Fibroblast of villous mesenchyme (primary cell): ENCODE results near the gene PTPN5. TPM values are rescaled to one million over a fixed set of nuclear protein-coding genes. Genes with fewer than 3 reads are reported as not detected.

Source experiments
- DNase-seq: peaks from one replicate; pipeline ENCODE4 v3.0.0-alpha.2; 2010; ENCODE audit warnings: low read depth
- H3K4me3 ChIP-seq: 2 replicates; pipeline ENCODE4 v1.5.1; 2011; ENCODE audit warnings: low read depth, mild to moderate bottlenecking, low read length
- total RNA-seq: library from RNA; depleted of rRNA; stranded (reverse); fragments of >200 nt; gene quantifications from 2 replicates; pipeline ENCODE4 v1.2.3, GENCODE V29; 2012
- TF ChIP-seq, protein P1 (sequence below): IDR thresholded peaks from 2 replicates; pipeline ENCODE4 v1.5.1; 2012; ENCODE audit warnings: low read depth, mild to moderate bottlenecking, low read length; ENCODE audit not compliant: insufficient read depth

Gene PTPN5
- total RNA-seq, 1 donor: not detected

DNA sequence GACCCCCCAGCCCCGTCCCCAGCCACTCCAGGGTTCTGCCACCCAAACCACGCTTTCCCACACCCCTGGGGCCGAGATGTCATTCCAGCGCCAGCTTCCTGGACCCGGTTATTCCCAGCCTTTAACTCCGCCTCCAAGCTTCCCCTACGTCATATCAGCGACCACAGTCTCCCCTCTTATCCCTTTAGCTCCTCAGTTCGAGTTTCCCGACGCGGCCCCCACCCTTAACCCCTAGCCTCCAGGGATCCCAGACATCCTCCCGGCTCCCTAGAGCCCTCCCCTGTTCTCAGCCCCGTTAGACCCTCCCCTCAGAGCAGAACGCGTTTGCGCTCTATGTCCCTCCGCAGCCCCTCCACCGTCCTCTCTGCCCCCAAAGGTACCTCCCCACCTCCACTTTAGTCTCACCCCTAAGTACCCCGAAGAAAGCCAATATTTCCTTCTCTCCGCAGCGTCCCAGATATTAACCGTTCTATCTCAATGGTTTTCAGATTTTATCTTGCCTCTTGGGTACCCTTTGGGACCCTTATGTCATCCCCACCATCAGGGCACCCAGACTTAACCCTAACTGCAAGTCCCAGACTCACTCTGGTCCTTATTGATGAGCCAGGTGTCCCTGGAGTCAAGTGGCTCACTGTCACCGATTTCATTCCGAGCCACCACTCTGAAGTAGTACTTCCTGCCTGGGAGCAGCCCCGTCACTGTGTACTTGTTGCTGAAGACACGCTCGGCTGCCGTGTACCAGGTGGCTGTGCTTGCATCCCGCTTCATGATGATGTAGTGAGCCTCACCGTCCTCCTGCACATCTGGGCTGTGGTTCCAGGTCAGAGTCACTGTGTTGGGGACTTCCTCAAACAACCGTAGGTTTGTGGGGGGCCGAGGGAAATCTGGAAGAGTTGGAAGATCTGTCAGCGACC lies 85.0 kb downstream of the PTPN5 start:
- TF ChIP-seq, protein P1, sequence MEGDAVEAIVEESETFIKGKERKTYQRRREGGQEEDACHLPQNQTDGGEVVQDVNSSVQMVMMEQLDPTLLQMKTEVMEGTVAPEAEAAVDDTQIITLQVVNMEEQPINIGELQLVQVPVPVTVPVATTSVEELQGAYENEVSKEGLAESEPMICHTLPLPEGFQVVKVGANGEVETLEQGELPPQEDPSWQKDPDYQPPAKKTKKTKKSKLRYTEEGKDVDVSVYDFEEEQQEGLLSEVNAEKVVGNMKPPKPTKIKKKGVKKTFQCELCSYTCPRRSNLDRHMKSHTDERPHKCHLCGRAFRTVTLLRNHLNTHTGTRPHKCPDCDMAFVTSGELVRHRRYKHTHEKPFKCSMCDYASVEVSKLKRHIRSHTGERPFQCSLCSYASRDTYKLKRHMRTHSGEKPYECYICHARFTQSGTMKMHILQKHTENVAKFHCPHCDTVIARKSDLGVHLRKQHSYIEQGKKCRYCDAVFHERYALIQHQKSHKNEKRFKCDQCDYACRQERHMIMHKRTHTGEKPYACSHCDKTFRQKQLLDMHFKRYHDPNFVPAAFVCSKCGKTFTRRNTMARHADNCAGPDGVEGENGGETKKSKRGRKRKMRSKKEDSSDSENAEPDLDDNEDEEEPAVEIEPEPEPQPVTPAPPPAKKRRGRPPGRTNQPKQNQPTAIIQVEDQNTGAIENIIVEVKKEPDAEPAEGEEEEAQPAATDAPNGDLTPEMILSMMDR: no peak
- H3K4me3 ChIP-seq: peak overlapping the region; percentile 53
- DNase-seq: peak; percentile 36

DNA sequence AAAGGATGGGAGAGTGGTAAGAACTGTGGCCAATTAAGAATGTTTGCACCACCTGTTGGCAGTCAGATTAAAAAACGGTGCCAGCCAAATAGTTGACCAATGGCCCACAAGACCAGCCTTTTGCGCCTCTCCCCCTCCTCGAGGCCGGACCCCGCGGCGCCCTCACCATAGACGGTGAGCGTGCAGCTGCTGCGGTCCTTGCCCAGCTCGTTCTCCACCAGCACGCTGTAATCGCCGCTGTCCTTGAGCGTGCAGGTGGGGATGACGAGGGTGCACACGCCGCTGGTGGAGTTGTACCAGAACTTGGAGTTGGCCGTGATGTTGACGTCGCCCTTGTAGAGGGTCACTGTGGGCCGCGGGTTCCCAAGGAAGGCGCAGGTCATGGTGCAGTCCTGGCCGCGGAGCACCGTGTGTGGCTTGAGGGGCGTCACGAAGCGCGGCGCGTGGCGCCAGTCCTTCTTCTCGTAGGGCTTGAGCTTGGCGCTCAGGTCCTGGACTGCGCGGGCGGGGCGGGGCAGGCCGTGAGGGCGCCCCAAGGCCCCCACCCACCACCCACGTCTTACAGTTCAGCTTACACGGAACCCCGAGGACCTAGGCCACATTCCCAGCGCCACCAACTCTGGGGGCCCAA lies 85.8 kb downstream of the PTPN5 start:
- H3K4me3 ChIP-seq: peak overlapping the region; percentile 53
- TF ChIP-seq, protein P1: no peak
- no peak for DNase-seq

DNA sequence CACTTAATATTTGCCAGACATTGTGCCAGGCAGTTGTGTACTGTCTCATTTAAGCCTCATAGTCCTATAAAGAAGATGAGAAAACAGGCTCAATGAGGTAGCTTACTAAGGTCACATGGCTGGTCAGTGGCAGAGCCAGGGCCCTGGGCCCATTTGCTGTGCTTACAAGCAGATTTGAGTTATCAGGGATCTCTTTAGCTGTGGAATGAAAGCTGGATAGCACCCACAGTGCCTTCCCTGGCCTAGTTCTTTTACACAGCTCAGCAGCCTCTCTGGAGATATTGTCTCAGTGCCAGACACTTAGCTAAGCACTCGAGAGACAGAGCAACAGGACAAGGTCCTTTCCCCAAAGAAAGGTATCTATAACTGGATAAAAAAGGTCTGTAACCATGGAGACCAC lies 86.9 kb downstream of the PTPN5 start:
- H3K4me3 ChIP-seq: no peak overlapping the region
- TF ChIP-seq, protein P1: no peak
- no peak for DNase-seq

DNA sequence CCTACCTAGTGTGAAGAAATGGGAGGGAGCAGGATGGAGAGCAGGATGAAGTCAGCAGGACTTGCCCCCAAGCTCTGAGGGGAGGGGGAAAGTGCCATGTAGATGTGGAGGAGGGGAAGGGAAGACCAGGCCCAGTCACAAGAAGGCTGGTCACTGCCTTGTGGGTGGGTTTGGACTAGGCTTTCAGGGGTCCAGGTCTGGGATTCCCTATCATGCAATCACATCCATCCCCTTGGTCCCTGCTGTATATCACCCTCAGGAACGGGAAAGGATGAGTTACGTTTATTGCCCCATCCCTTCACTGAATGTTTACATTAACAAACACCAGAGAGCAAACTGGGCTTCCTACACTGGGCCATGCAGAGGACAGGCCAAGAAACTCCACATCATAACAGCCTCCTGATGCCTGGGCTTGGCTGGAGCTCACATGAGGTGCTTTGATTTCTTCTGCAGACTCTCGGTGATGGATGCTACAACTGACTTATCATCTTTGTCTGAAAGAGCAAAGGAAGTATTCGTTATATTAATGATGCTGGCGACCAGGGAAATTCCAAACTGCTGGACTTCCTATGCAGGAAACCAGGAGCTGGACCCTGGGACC lies 87.5 kb downstream of the PTPN5 start:
- TF ChIP-seq, protein P1: no peak
- no peak for DNase-seq

DNA sequence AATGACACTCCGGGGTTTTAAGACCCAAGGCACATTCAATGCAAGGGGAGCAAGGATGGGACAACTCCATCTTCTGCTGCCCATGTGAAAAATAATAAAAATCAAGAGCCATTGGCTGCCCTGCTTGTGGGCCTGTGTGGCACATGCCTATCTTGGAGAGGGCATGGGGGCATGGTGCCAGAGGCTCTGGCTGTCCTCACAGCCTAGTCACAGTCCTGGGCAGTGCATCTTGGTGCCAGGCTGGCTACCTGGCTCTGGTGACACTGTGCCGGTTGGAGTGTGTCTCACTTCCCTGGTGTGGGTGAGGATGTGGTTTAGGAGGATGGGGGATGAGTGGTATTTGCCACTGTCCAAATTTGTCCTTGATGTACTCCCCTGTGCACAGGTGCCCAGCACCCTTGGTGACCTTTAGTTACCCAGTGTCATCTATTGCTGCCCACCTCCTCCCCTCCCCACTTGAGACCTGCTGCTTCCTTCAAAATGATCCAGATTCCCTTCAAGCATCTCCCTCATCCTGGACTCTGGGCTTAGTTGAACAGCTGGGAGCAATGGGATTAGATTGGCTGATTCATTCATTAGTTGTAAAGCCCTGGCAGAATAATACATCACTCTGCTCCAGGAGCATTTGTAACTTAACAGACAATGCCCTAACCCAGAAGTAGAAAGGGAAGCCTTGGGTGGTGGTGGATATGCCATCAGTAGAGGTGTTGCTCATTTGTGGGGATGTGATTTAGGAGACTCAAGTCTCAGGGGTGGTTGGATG lies 88.4 kb downstream of the PTPN5 start:
- H3K4me3 ChIP-seq: no peak overlapping the region
- DNase-seq: no peak
- TF ChIP-seq, protein P1: no peak

More for the DNA sequence above, 87.5 kb downstream of the PTPN5 start:
- H3K4me3 ChIP-seq: no peak overlapping the region

DNA sequence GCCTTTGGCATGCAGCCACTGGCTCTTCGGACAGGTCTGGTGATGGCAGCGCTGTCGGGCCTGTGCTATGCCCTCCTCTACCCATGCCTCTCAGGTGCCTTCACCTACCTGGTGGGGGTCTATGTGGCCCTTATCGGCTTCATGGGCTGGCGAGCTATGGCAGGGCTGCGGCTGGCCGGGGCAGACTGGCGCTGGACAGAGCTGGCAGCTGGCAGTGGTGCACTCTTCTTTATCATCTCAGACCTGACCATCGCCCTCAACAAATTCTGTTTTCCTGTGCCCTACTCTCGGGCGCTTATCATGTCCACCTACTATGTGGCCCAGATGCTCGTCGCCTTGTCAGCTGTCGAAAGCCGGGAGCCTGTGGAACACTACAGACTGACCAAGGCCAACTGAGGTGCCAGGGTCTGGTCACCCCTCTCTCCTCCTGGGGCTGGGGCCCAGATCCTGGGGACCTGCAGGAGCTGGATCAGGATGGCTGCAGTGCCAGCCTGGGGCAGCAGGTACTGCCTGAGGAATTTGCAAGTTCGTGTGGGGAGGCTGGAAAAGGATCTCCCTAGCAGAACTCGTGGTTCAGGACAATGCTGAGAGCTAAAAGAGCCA lies 89.9 kb downstream of the PTPN5 start:
- H3K4me3 ChIP-seq: no peak overlapping the region
- TF ChIP-seq, protein P1: no peak
- no peak for DNase-seq
